ENCODE data around the gene CACNB1. TPM values are rescaled to one million over a fixed set of nuclear protein-coding genes. Genes with fewer than 3 reads are reported as not detected.

The CACNB1 gene
- total RNA-seq, 1 donor = 5.8 TPM

DNA sequence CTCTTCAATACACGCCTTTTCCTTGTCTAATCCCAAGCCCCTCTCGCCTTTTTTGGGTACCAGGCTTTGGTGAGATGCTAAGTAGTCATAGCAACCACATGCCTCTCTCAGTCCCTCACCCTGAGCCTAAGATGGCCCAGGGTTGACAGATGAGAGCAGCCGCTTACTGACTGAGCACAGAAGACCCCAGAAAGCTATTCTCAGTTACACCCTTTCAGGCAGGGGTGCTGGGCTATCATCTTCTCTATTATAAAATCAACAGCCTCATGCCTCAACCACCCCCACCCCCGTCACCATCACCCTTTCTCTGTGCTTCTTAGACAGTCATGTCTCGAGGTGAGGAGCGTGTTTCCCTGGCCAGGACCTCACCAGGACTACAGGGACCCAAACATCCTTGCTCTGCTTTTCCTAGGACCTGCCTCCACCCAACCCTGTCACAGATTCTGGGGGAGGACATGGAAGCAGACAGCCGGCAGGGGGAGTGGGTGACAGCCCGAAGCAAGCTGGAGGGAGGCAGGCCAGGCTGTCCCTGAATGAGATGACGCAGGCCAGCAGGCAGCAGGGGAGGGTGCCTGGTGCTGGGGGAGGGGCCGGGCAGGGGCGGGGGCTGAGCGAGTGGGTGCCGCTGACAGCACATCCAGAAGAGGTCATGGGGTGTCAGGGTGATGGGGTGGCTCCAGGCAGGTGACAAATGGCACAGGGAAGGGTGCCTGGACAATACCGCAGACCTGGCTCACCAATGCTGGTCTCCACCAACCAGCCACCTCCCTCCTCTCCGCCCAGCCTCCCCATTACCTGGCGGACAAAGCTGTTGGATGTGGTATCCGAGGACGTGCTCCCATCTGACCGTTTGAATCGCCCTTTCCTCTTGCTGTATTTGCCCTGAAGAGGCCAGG lies 3.1 kb downstream of the CACNB1 start:
- Histone ChIP-seq H3K9me3 (ENCODE audit: low read depth, low read length) (no peaks in the 10 kb centered on the region), H3K4me1 (ENCODE audit: insufficient read depth, low read length) (peaks cover 17% of the 10 kb centered on the region), H3K27me3 (ENCODE audit: insufficient read depth, low read length) (no peaks in the 10 kb centered on the region), H4K20me1 (ENCODE audit: insufficient read depth, low read length) (peaks cover 20% of the 10 kb centered on the region), H3K36me3 (ENCODE audit: insufficient read depth, low read length) (peaks cover 31% of the 10 kb centered on the region), H2AFZ (ENCODE audit: low read length) (no peak overlapping the region), H3K79me2 (ENCODE audit: insufficient read depth, low read length) (peaks cover 36% of the 10 kb centered on the region), H3K4me3 (ENCODE audit: insufficient read depth, low read length) (no peak overlapping the region), H3K27ac (ENCODE audit: low read depth, low read length) (no peak overlapping the region), H3K4me2 (ENCODE audit: insufficient read depth, low read length) (no peak overlapping the region)
- TF ChIP-seq, protein P1, sequence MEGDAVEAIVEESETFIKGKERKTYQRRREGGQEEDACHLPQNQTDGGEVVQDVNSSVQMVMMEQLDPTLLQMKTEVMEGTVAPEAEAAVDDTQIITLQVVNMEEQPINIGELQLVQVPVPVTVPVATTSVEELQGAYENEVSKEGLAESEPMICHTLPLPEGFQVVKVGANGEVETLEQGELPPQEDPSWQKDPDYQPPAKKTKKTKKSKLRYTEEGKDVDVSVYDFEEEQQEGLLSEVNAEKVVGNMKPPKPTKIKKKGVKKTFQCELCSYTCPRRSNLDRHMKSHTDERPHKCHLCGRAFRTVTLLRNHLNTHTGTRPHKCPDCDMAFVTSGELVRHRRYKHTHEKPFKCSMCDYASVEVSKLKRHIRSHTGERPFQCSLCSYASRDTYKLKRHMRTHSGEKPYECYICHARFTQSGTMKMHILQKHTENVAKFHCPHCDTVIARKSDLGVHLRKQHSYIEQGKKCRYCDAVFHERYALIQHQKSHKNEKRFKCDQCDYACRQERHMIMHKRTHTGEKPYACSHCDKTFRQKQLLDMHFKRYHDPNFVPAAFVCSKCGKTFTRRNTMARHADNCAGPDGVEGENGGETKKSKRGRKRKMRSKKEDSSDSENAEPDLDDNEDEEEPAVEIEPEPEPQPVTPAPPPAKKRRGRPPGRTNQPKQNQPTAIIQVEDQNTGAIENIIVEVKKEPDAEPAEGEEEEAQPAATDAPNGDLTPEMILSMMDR (IDR thresholded peaks at IDR 0.05; ENCODE audit: extremely low read depth, low read depth, low read length) = peak; percentile 45
- DNase-seq (ENCODE audit: insufficient read length, low spot score, missing footprints) = peak; percentile 97

DNA sequence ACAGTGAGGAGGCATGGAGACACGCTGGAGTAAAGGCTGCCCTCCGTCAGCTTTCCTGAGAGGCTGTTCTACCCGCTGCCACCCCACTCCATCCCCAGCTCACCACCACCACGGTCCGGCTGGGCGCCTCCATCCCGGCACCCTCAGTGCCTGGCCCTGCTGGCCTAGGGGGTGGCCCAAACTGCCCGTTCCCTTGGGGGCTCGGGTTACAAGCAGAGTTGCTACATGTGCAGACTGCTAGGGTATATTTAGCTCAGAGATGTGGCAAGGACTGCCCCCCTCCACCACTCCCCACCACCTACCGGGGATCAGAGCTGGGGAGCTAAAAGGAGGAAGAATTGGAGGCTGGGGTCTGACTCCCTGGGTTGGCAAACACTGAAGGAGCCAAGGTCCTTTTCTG lies 4.1 kb downstream of the CACNB1 start:
- no peak overlapping the region for H3K4me3 ChIP-seq (ENCODE audit: insufficient read depth, low read length)
- no peaks in the 10 kb centered on the region for H3K9me3 ChIP-seq (ENCODE audit: low read depth, low read length)
- H2AFZ ChIP-seq (ENCODE audit: low read length) = no peak overlapping the region
- no peak overlapping the region for H3K4me2 ChIP-seq (ENCODE audit: insufficient read depth, low read length)
- DNase-seq (ENCODE audit: insufficient read length, low spot score, missing footprints) = peak; percentile 59
- peaks cover 36% of the 10 kb centered on the region for H3K79me2 ChIP-seq (ENCODE audit: insufficient read depth, low read length)
- no peaks in the 10 kb centered on the region for H3K27me3 ChIP-seq (ENCODE audit: insufficient read depth, low read length)
- peaks cover 17% of the 10 kb centered on the region for H3K4me1 ChIP-seq (ENCODE audit: insufficient read depth, low read length)
- TF ChIP-seq, protein P1 (IDR thresholded peaks at IDR 0.05; ENCODE audit: extremely low read depth, low read depth, low read length) = no peak
- H3K27ac ChIP-seq (ENCODE audit: low read depth, low read length) = no peak overlapping the region
- H4K20me1 ChIP-seq (ENCODE audit: insufficient read depth, low read length) = peaks cover 20% of the 10 kb centered on the region
- H3K36me3 ChIP-seq (ENCODE audit: insufficient read depth, low read length) = peaks cover 31% of the 10 kb centered on the region

DNA sequence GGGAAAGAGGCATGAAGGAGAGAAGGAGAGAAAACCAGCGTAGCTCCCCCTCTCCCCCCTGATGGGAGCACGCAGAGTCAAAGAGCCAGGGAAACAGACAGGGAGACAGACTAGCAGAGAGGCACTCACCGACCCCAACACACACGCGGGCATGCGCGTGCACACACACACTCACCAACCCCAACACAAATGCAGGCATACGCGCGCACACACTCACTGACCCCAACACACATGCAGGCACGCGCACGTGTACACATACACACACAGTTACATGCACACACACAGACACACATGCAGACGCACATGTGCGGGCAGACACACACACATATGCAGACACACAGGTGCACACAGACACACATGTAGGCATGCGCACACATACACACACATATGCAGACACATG lies 4.6 kb downstream of the CACNB1 start:
- Histone ChIP-seq H2AFZ (ENCODE audit: low read length) (no peak overlapping the region), H4K20me1 (ENCODE audit: insufficient read depth, low read length) (peaks cover 20% of the 10 kb centered on the region), H3K4me3 (ENCODE audit: insufficient read depth, low read length) (no peak overlapping the region), H3K9me3 (ENCODE audit: low read depth, low read length) (no peaks in the 10 kb centered on the region), H3K4me1 (ENCODE audit: insufficient read depth, low read length) (peaks cover 17% of the 10 kb centered on the region), H3K36me3 (ENCODE audit: insufficient read depth, low read length) (peaks cover 31% of the 10 kb centered on the region), H3K27ac (ENCODE audit: low read depth, low read length) (no peak overlapping the region), H3K79me2 (ENCODE audit: insufficient read depth, low read length) (peaks cover 36% of the 10 kb centered on the region), H3K27me3 (ENCODE audit: insufficient read depth, low read length) (no peaks in the 10 kb centered on the region), H3K4me2 (ENCODE audit: insufficient read depth, low read length) (no peak overlapping the region)
- TF ChIP-seq, protein P1 (IDR thresholded peaks at IDR 0.05; ENCODE audit: extremely low read depth, low read depth, low read length) = no peak
- DNase-seq (ENCODE audit: insufficient read length, low spot score, missing footprints) = peak; percentile 27

DNA sequence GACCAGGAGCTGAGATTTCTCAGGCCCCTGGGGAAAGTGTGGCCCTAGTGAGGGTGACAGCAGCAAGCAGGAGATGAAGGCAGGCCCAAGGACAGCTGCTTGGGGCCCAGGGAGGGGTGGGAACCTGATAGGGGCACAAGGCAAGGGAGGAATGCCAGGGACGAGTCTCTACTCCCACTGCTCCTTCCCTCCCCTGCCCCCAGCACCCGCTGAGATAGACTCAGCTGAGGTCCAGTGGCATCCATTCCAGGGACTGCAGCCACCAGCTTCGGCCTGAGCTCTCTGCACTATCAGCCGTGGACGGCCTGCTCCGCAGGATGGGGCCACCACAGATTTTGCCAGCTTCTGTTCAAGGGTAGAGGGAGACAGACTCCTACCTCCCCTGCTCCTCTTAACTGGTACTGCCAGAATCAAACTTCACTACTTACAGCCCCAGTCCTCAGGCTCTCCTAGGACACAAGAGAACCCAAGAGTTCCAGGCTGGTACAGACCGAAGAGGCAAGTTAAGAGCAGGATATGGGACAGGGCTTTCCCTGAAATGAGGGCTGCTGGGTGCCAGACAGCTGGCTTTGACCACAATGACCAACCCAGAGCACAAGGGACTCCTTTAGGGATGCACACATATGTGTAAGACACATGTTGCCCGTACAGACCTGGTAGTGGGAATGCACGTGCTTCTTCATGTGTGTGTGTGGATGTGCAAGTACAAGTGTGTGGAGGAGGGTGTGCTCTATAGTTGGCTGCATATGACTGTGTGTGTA lies 5.5 kb downstream of the CACNB1 start:
- DNase-seq (ENCODE audit: insufficient read length, low spot score, missing footprints) = peak; percentile 67
- Histone ChIP-seq H3K36me3 (ENCODE audit: insufficient read depth, low read length) (peaks cover 38% of the 10 kb centered on the region), H3K9me3 (ENCODE audit: low read depth, low read length) (no peaks in the 10 kb centered on the region), H3K27ac (ENCODE audit: low read depth, low read length) (no peak overlapping the region), H3K4me1 (ENCODE audit: insufficient read depth, low read length) (peaks cover 17% of the 10 kb centered on the region), H2AFZ (ENCODE audit: low read length) (no peak overlapping the region), H3K27me3 (ENCODE audit: insufficient read depth, low read length) (no peaks in the 10 kb centered on the region), H4K20me1 (ENCODE audit: insufficient read depth, low read length) (peaks cover 20% of the 10 kb centered on the region), H3K79me2 (ENCODE audit: insufficient read depth, low read length) (peaks cover 36% of the 10 kb centered on the region), H3K4me2 (ENCODE audit: insufficient read depth, low read length) (no peak overlapping the region), H3K4me3 (ENCODE audit: insufficient read depth, low read length) (no peak overlapping the region)
- TF ChIP-seq, protein P1 (IDR thresholded peaks at IDR 0.05; ENCODE audit: extremely low read depth, low read depth, low read length) = no peak

All from osteoblast (primary cell).